Measurements from ENCODE around the gene MCEMP1.

MCEMP1 gene

GRCh38 chr19:7699003-7699402, 22.1 kb downstream of the MCEMP1 start:
- DNase-seq: no peak

- peak; percentile 49 to 52 for DNase-seq
Observed at GRCh38 chr19:7699417-7700401, 22.8 kb downstream of the MCEMP1 start.

GRCh38 chr19:7701049-7701653, 24.3 kb downstream of the MCEMP1 start:
- no peak for DNase-seq

- DNase-seq: no peak
Observed at GRCh38 chr19:7701654-7702457, 25.0 kb downstream of the MCEMP1 start, which contains the start of gene FCER2. Gene FCER2 (minus strand): TSS chr19:7702131. CDS start chr19:7699760, 2,371 bp downstream.

GRCh38 chr19:7703332-7703731, 26.4 kb downstream of the MCEMP1 start:
- DNase-seq: no peak

GRCh38 chr19:7704280-7705060, 27.6 kb downstream of the MCEMP1 start:
- DNase-seq: no peak

- peak; percentile 56 to 61 for DNase-seq
Observed at GRCh38 chr19:7705387-7706187, 28.7 kb downstream of the MCEMP1 start.

GRCh38 chr19:7706188-7706954, 29.5 kb downstream of the MCEMP1 start:
- DNase-seq: no peak

- DNase-seq: no peak
Observed at GRCh38 chr19:7706955-7707456, 30.1 kb downstream of the MCEMP1 start.

- no peak for DNase-seq
Observed at GRCh38 chr19:7709932-7710460, 33.1 kb downstream of the MCEMP1 start.

GRCh38 chr19:7710616-7711015, 33.7 kb downstream of the MCEMP1 start:
- DNase-seq: no peak

GRCh38 chr19:7715671-7716070, 38.8 kb downstream of the MCEMP1 start:
- no peak for DNase-seq

GRCh38 chr19:7716762-7717161, 39.9 kb downstream of the MCEMP1 start:
- no peak for DNase-seq

GRCh38 chr19:7718668-7719067, 41.8 kb downstream of the MCEMP1 start:
- no peak for DNase-seq

- no peak for DNase-seq
Observed at GRCh38 chr19:7720351-7720750, 43.5 kb downstream of the MCEMP1 start.

GRCh38 chr19:7722231-7722651, 45.4 kb downstream of the MCEMP1 start:
- DNase-seq: no peak

- DNase-seq: no peak
Observed at GRCh38 chr19:7725791-7726190, 48.9 kb downstream of the MCEMP1 start.

GRCh38 chr19:7729211-7729610, 52.3 kb downstream of the MCEMP1 start:
- DNase-seq: no peak

Measured in stimulated activated CD4-positive, alpha-beta T cell treated with anti-CD3 and anti-CD28 coated beads, Interleukin-2, amount 100 ng/mL, for 48 hours (primary cell).